Measurements from ENCODE around the gene TREML1. TPM values are rescaled to one million over a fixed set of nuclear protein-coding genes. Genes with fewer than 3 reads are reported as not detected.

The TREML1 gene
- total and polyA plus RNA-seq, 2 of the 4 experiments (the other 2 are of a cell fraction): not detected

- ChIA-PET CTCF (interaction anchor here (1.2 kb wide), 1 partner anchor 21 kb away, joined by 3 read pairs; no protein-coding TSS in a partner anchor), POLR2A (ENCODE audit: unreplicated experiment) (no interaction called here)
- dilution Hi-C loops (cut with HindIII; ENCODE audit: low sequenced_read_pairs, unreplicated experiment): no loop called here
- H2AFZ ChIP-seq (replicated peaks; ENCODE audit: low read length, poor library complexity): no peak overlapping the region
- H3K27me3 ChIP-seq (ENCODE audit: control insufficient read depth, insufficient read depth, low read length): peaks cover 2% of the 10 kb centered on the region
- H3K4me3 ChIP-seq (ENCODE audit: insufficient read depth, low read depth, low read length): no peak overlapping the region
- H2BK5ac ChIP-seq (ENCODE audit: low read depth, low read length, poor library complexity, severe bottlenecking): no peak overlapping the region
- no CpG with 5 or more reads among the region's 3 CpGs for WGBS, 2 experiments (ENCODE audit: extremely low coverage in 2 of 2, insufficient read length in 1 of 2)
- BruUV-seq (replicated peaks): no TSS peak
- no peaks in the 10 kb centered on the region for H3K9me3 ChIP-seq (ENCODE audit: control insufficient read depth, insufficient read depth, low read length)
- no peak overlapping the region for H3K27ac ChIP-seq (ENCODE audit: insufficient read depth, low read length)
- no peak overlapping the region for H2AK5ac ChIP-seq (ENCODE audit: low read depth, low read length)
- ATAC-seq (ENCODE audit: low read depth) (no peak), DNase-seq (no peak)
- no peak overlapping the region for H2BK20ac ChIP-seq (ENCODE audit: low read depth, low read length)
- no peak overlapping the region for H2AK9ac ChIP-seq (replicated peaks; ENCODE audit: low read depth, low read length, poor library complexity)
- no peak overlapping the region for H2BK15ac ChIP-seq (ENCODE audit: low read depth, low read length)
- no peaks in the 10 kb centered on the region for H3K79me1 ChIP-seq (ENCODE audit: low read depth in 1 of 2, low read length in 2 of 2)
- in situ Hi-C loops (cut with MboI; ENCODE audit: low sequenced_read_pairs): no loop called here
- H3K9ac ChIP-seq (ENCODE audit: low read depth, low read length): no peak overlapping the region
- no peaks in the 10 kb centered on the region for H3K36me3 ChIP-seq (ENCODE audit: control insufficient read depth, insufficient read depth, low read length)
- H4K20me1 ChIP-seq (ENCODE audit: insufficient read depth, low read length): no peaks in the 10 kb centered on the region
- no peak overlapping the region for H4K91ac ChIP-seq (ENCODE audit: insufficient read depth, low read depth, low read length)
- intact Hi-C loops (cut with micrococcal nuclease): no loop called here
- no peak overlapping the region for H3K56ac ChIP-seq (ENCODE audit: extremely low read depth, insufficient read depth, low read length)
- no peaks in the 10 kb centered on the region; the same call in 1 of the 2 replicates for H3K9me1 ChIP-seq (ENCODE audit: insufficient read depth, low read length)
- H4K8ac ChIP-seq (ENCODE audit: low read depth in 2 of 2, low read length in 2 of 2): no peak overlapping the region
- TF ChIP-seq NFE2L2 (IDR thresholded peaks at IDR 0.05; ENCODE audit: low read depth, low read length) (no peak), ELK1 (IDR thresholded peaks at IDR 0.05; ENCODE audit: borderline replicate concordance, low read depth, low read length) (no peak), FOS (IDR thresholded peaks at IDR 0.05; ENCODE audit: low read depth, low read length) (no peak)
- no peak overlapping the region for H3K18ac ChIP-seq (ENCODE audit: low read depth, low read length)
- no peak overlapping the region for H3K4me2 ChIP-seq (ENCODE audit: low read depth, low read length)
- no peaks in the 10 kb centered on the region for H3K4me1 ChIP-seq (ENCODE audit: control insufficient read depth, insufficient read depth, low read length)
- H4K5ac ChIP-seq (ENCODE audit: low read depth, low read length): no peak overlapping the region
- H3K23ac ChIP-seq (ENCODE audit: low read depth, low read length): no peak overlapping the region
- H3K14ac ChIP-seq (replicated peaks; ENCODE audit: low read depth, low read length): no peak overlapping the region
- no peak overlapping the region for H3K4ac ChIP-seq (ENCODE audit: low read depth, low read length)
- H2BK120ac ChIP-seq (ENCODE audit: low read depth, low read length): no peak overlapping the region
These were observed 17.8 kb upstream of the TREML1 start for GRCh38 chr6:41171908-41172307.

All from IMR-90 (cell line).